Measurements from ENCODE around the gene RSRC1. TPM values are rescaled to one million over a fixed set of nuclear protein-coding genes. Genes with fewer than 3 reads are reported as not detected.

RSRC1 gene
- total and polyA plus RNA-seq, 4 donors: 36.7 to 66.5 (median 50.2) TPM

DNA sequence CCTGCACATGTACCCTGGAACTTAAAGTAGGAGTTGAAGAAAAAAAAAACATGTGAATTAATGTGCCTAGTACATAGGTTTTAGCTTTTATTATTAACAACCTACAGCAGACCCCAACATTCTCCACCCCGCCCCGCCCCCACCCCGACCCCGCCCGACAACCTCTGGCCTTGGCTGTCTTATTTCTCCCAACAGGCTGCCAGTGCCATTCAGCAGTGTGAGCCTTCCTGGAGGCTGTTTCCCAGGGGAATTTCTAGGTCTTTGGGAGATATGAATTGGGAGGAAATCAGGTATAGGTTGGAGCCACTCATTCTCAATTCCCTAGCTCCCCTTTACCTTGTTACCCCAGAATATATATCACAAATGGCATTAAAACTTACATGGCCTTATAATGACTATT, 452.8 kb downstream of the RSRC1 start:
- no peaks in the 10 kb centered on the region for H3K27me3 ChIP-seq (ENCODE audit: control insufficient read depth, insufficient read depth, low read length)
- no peaks in the 10 kb centered on the region for H3K36me3 ChIP-seq (ENCODE audit: control insufficient read depth, insufficient read depth, low read length)
- H3K4me1 ChIP-seq (ENCODE audit: control insufficient read depth, insufficient read depth, low read length): no peaks in the 10 kb centered on the region
- no peak overlapping the region for H3K4me3 ChIP-seq (ENCODE audit: low read depth, low read length)
- WGBS (ENCODE audit: insufficient coverage): no CpG with 5 or more reads among the region's 5 CpGs
- no peak overlapping the region for H3K27ac ChIP-seq (ENCODE audit: low read depth, low read length)
- DNase-seq (ENCODE audit: low read depth in 4 of 6, low spot score in 6 of 6): no peak
- no peaks in the 10 kb centered on the region for H3K9me3 ChIP-seq (ENCODE audit: control insufficient read depth, insufficient read depth, low read length)

DNA sequence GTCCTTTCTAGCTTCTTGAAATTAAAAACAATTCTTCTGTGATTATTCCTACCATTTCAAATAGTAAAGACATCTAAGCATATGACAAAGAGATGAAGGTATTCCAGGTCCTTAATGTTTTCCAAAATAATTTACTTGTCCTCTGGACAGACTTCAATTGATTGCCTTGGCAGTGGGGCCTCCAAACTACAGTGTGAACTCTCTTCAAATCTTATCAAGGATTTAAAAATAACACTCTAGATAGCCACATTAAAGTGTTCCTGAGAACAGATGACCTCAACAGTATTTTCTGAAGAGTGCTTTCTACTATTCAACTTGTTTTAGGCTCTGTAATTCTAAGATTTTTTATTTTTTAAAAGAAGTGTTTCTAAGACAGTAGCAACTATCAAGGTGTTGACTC, 453.2 kb downstream of the RSRC1 start:
- Histone ChIP-seq H3K36me3 (ENCODE audit: control insufficient read depth, insufficient read depth, low read length) (no peaks in the 10 kb centered on the region), H3K4me3 (ENCODE audit: low read depth, low read length) (no peak overlapping the region), H3K27ac (ENCODE audit: low read depth, low read length) (no peak overlapping the region), H3K9me3 (ENCODE audit: control insufficient read depth, insufficient read depth, low read length) (no peaks in the 10 kb centered on the region), H3K4me1 (ENCODE audit: control insufficient read depth, insufficient read depth, low read length) (no peaks in the 10 kb centered on the region), H3K27me3 (ENCODE audit: control insufficient read depth, insufficient read depth, low read length) (no peaks in the 10 kb centered on the region)
- no peak for DNase-seq (ENCODE audit: low read depth in 4 of 6, low spot score in 6 of 6)

DNA sequence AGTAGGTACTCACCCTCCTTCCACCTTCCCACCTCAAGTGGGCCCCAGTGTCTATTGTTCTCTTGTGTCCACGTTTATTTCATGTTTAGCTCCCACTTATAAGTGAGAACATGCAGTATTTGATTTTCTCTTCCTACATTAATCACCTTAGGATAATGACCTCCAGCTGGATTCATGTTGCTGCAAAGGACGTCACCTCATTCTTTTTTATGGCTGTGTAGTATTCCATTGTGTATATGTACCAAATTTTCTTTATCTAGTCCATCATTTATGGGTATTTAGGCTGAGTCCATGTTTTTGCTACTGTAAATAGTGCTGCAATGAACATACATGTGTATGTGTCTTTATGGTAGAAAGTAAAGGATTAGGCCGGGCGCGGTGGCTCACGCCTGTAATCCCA, 455.2 kb downstream of the RSRC1 start:
- Histone ChIP-seq H3K9me3 (ENCODE audit: control insufficient read depth, insufficient read depth, low read length) (no peaks in the 10 kb centered on the region), H3K27ac (ENCODE audit: low read depth, low read length) (no peak overlapping the region), H3K27me3 (ENCODE audit: control insufficient read depth, insufficient read depth, low read length) (no peaks in the 10 kb centered on the region), H3K4me1 (ENCODE audit: control insufficient read depth, insufficient read depth, low read length) (no peaks in the 10 kb centered on the region), H3K36me3 (ENCODE audit: control insufficient read depth, insufficient read depth, low read length) (no peaks in the 10 kb centered on the region), H3K4me3 (ENCODE audit: low read depth, low read length) (no peak overlapping the region)
- DNase-seq (ENCODE audit: low read depth in 4 of 6, low spot score in 6 of 6): no peak
- no CpG with 5 or more reads among the region's 6 CpGs for WGBS (ENCODE audit: insufficient coverage)

DNA sequence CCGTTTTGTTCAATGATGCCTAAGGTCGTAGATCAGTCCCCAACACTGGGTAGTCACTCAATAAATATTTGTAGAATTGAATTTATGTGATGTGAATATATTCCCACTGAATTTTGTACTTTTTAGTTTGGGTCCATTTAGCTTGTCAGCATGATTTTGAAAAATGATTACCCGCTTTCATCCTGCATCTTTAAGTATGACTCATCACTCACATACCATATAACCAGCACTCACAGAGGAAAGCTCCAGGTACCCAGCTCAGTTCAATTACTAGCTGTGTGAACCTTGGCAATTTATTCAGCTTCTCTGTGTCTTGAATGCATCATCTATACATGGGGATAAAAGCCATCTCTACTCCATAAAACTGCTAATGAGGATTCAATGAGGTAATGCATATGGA, 458.9 kb downstream of the RSRC1 start:
- H3K4me3 ChIP-seq (ENCODE audit: low read depth, low read length): no peak overlapping the region
- H3K36me3 ChIP-seq (ENCODE audit: control insufficient read depth, insufficient read depth, low read length): no peaks in the 10 kb centered on the region
- H3K9me3 ChIP-seq (ENCODE audit: control insufficient read depth, insufficient read depth, low read length): no peaks in the 10 kb centered on the region
- H3K27me3 ChIP-seq (ENCODE audit: control insufficient read depth, insufficient read depth, low read length): no peaks in the 10 kb centered on the region
- WGBS (ENCODE audit: insufficient coverage): no CpG with 5 or more reads among the region's 3 CpGs
- no peak overlapping the region for H3K27ac ChIP-seq (ENCODE audit: low read depth, low read length)
- peaks cover 16% of the 10 kb centered on the region for H3K4me1 ChIP-seq (ENCODE audit: control insufficient read depth, insufficient read depth, low read length)
- DNase-seq (ENCODE audit: low read depth in 4 of 6, low spot score in 6 of 6): no peak

DNA sequence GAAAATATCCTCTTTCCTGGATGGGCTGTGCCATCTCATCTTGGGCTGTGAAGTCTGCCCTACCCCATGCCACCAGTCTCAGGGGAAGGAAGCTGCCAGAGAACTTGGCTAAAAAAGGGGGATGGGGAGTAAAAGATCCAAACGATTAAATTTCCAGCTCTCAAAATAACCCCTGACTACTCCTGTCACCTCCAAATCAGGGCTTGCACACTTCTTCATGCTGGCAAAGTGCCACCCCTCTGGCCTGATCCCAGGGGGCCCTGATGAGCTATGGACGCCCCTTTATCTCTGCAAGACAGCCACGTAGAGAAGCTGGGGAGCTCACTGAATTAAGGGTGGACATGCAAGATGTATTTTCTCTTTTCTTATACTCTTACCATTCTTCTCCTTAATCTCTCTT, 459.9 kb downstream of the RSRC1 start:
- WGBS (ENCODE audit: insufficient coverage): 40% methylated on average over 1 of the region's 3 CpGs
- H3K4me1 ChIP-seq (ENCODE audit: control insufficient read depth, insufficient read depth, low read length): peaks cover 16% of the 10 kb centered on the region
- H3K4me3 ChIP-seq (ENCODE audit: low read depth, low read length): no peak overlapping the region
- H3K27me3 ChIP-seq (ENCODE audit: control insufficient read depth, insufficient read depth, low read length): no peaks in the 10 kb centered on the region
- DNase-seq (ENCODE audit: low read depth in 4 of 6, low spot score in 6 of 6): peak in 1 of 6 donors; percentile 5
- no peaks in the 10 kb centered on the region for H3K9me3 ChIP-seq (ENCODE audit: control insufficient read depth, insufficient read depth, low read length)
- H3K27ac ChIP-seq (ENCODE audit: low read depth, low read length): no peak overlapping the region
- H3K36me3 ChIP-seq (ENCODE audit: control insufficient read depth, insufficient read depth, low read length): no peaks in the 10 kb centered on the region

DNA sequence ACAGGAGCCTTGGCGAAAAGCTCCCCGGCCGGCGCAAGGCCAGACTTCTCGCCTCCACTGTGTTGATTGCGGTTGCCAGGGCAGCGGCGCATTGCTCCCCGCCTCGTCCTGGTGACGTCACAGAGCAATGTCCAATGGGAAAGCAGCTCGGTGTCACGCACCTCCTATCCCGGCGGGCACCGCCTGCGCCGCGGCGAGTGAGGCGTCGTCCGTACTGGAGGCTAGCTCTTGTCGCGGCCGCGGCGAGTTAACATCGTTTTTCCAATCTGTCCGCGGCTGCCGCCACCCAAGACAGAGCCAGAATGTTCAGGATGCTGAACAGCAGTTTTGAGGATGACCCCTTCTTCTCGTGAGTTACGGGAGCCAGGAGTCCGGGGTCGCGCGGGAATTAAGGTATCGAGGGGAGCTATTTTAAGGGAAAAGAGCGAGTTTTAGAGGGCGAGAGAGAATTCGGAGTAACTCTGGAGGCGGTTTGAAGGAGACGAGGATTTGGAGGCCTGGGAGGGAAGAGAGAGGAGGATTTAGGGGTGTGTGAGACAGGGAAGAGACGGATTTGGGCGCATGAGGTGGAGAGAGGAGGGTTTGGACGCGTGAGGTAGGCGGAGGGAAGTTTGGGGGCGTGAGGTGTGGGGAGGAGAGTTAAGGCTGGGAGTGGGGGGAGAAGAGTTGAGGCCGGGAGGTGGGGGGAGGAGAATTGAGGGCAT, 461.3 kb downstream of the RSRC1 start, which contains the start of gene MLF1:
Gene MLF1 (plus strand): TSS at position 196 of the 704 bp plus-strand sequence. CDS start 107 bp downstream, at position 303.
- DNase-seq (ENCODE audit: low read depth in 4 of 6, low spot score in 6 of 6): peak; percentile 90 to 99 (median 94)
- H3K36me3 ChIP-seq (ENCODE audit: control insufficient read depth, insufficient read depth, low read length): no peaks in the 10 kb centered on the region
- H3K9me3 ChIP-seq (ENCODE audit: control insufficient read depth, insufficient read depth, low read length): no peaks in the 10 kb centered on the region
- peak within 1 kb of the TSS; percentile 98 for H3K4me3 ChIP-seq (ENCODE audit: low read depth, low read length)
- H3K27me3 ChIP-seq (ENCODE audit: control insufficient read depth, insufficient read depth, low read length): no peaks in the 10 kb centered on the region
- H3K4me1 ChIP-seq (ENCODE audit: control insufficient read depth, insufficient read depth, low read length): peaks cover 16% of the 10 kb centered on the region
- under 1% methylated on average over 51 of the region's 51 CpGs for WGBS (ENCODE audit: insufficient coverage)
- H3K27ac ChIP-seq (ENCODE audit: low read depth, low read length): peak within 1 kb of the TSS; percentile 89

DNA sequence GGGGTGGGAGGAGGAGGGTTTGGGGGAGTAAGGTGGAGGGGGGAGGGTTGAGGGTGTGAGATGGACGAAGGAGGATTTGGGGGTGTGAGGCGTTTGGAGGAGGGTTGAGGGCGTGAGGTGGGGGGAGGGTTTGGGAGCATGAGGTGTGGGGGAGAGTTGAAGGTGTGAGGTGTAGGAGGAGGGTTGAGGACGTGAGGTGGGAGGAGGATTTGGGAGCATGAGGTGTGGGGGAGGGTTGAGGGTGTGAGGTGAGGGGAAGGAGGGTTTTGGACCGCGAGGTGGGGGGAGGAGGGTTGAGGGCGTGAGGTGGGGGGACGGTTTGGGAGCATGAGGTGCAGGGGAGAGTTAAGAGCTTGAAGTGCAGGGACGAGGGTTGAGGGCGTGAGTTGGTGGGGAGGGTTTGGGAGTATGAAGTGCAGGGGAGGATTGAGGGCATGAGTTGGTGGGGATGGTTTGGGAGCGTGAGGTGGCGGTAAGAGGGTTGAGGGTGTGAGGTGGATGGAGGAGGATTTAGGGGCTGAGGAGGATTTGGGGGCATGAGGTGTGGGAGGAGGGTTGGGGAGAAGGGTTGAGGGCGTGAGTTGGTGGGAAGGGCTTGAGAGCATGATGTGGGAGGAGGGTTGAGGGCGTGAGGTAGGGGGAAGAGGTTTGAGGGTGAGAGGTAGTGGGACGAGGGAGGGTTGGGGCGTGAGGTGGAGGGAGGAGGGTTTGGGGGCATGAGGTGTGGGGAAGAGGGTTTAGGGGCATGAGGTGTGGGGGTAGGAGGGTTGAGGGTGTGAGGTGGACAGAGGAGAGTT, 462.3 kb downstream of the RSRC1 start:
- Histone ChIP-seq H3K36me3 (ENCODE audit: control insufficient read depth, insufficient read depth, low read length) (no peaks in the 10 kb centered on the region), H3K9me3 (ENCODE audit: control insufficient read depth, insufficient read depth, low read length) (no peaks in the 10 kb centered on the region), H3K27ac (ENCODE audit: low read depth, low read length) (no peak overlapping the region), H3K27me3 (ENCODE audit: control insufficient read depth, insufficient read depth, low read length) (no peaks in the 10 kb centered on the region), H3K4me1 (ENCODE audit: control insufficient read depth, insufficient read depth, low read length) (peaks cover 16% of the 10 kb centered on the region), H3K4me3 (ENCODE audit: low read depth, low read length) (no peak overlapping the region)
- DNase-seq (ENCODE audit: low read depth in 4 of 6, low spot score in 6 of 6): peak in 1 of 6 donors; percentile 3
- WGBS (ENCODE audit: insufficient coverage): 94% methylated on average over 16 of the region's 16 CpGs

DNA sequence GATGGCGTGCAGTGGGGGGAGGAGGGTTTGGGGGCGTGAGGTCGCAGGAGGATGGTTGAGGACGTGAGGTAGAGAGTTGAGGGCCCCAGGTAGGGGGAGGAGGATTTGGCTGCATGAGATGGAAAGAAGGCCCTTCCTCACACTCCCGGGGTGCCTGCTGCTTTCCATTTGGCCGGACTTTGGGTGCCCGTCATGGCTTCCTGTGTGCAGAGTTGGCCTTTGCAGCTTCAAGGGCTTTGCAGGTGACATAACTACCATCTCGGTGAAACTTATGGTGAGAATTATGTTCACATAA, 462.8 kb downstream of the RSRC1 start:
- H3K4me1 ChIP-seq (ENCODE audit: control insufficient read depth, insufficient read depth, low read length): peaks cover 16% of the 10 kb centered on the region
- H3K27me3 ChIP-seq (ENCODE audit: control insufficient read depth, insufficient read depth, low read length): no peaks in the 10 kb centered on the region
- no peak overlapping the region for H3K4me3 ChIP-seq (ENCODE audit: low read depth, low read length)
- 96% methylated on average over 4 of the region's 8 CpGs for WGBS (ENCODE audit: insufficient coverage)
- DNase-seq (ENCODE audit: low read depth in 4 of 6, low spot score in 6 of 6): no peak
- no peaks in the 10 kb centered on the region for H3K36me3 ChIP-seq (ENCODE audit: control insufficient read depth, insufficient read depth, low read length)
- H3K9me3 ChIP-seq (ENCODE audit: control insufficient read depth, insufficient read depth, low read length): no peaks in the 10 kb centered on the region
- H3K27ac ChIP-seq (ENCODE audit: low read depth, low read length): no peak overlapping the region

DNA sequence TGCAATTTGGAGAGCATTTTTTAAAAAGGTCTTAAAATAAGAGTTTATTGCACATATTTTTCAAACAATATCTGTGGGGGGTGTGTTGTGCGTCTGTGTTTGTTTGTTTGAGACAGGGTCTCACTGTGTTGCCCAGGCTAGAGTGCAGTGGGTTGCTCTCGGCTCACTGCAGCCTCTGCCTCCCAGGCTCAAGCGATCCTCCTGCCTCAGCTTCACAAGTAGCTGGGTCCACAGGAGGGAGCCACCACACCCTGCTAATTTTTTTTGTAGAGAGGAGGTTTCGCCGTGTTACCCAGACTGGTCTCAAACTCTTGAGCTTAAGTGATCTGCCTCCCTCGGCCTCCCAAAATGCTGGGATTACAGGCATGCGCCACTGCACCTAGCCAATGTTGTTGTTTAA, 463.8 kb downstream of the RSRC1 start:
- peaks cover 16% of the 10 kb centered on the region for H3K4me1 ChIP-seq (ENCODE audit: control insufficient read depth, insufficient read depth, low read length)
- no peak overlapping the region for H3K4me3 ChIP-seq (ENCODE audit: low read depth, low read length)
- no peaks in the 10 kb centered on the region for H3K27me3 ChIP-seq (ENCODE audit: control insufficient read depth, insufficient read depth, low read length)
- WGBS (ENCODE audit: insufficient coverage): 60% methylated on average over 1 of the region's 7 CpGs
- H3K36me3 ChIP-seq (ENCODE audit: control insufficient read depth, insufficient read depth, low read length): no peaks in the 10 kb centered on the region
- no peak for DNase-seq (ENCODE audit: low read depth in 4 of 6, low spot score in 6 of 6)
- no peaks in the 10 kb centered on the region for H3K9me3 ChIP-seq (ENCODE audit: control insufficient read depth, insufficient read depth, low read length)
- no peak overlapping the region for H3K27ac ChIP-seq (ENCODE audit: low read depth, low read length)

DNA sequence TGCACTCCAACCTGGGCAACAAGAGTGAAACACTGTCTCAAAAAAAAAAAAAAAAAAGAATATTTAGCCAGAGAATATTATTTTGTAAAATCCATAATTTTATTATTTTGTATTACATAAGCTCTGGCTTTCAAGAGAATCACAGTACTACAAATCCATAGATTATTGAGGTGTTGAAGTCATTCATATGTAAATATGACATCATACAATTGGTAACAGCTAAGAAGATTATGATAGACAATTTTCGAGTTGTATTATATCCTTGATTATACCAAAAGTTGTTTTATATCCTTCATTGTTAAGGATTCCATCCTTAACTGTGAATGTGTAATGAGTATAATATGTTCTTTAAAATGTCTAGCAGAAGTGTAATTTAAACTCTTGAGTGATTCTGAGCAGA, 464.8 kb downstream of the RSRC1 start:
- H3K27ac ChIP-seq (ENCODE audit: low read depth, low read length): no peak overlapping the region
- no peak overlapping the region for H3K4me3 ChIP-seq (ENCODE audit: low read depth, low read length)
- peaks cover 16% of the 10 kb centered on the region for H3K4me1 ChIP-seq (ENCODE audit: control insufficient read depth, insufficient read depth, low read length)
- no CpG with 5 or more reads among the region's 1 CpG for WGBS (ENCODE audit: insufficient coverage)
- H3K36me3 ChIP-seq (ENCODE audit: control insufficient read depth, insufficient read depth, low read length): no peaks in the 10 kb centered on the region
- no peaks in the 10 kb centered on the region for H3K27me3 ChIP-seq (ENCODE audit: control insufficient read depth, insufficient read depth, low read length)
- DNase-seq (ENCODE audit: low read depth in 4 of 6, low spot score in 6 of 6): no peak
- H3K9me3 ChIP-seq (ENCODE audit: control insufficient read depth, insufficient read depth, low read length): no peaks in the 10 kb centered on the region
